GM12874 (cell line): ENCODE results near the gene ARMH3.

Experiments used
- TF ChIP-seq, protein P1 (sequence below): IDR thresholded peaks from 2 replicates; pipeline ENCODE4 v1.5.1; 2011; ENCODE audit warnings: low read depth, mild to moderate bottlenecking, control low read depth, low read length, moderate library complexity; ENCODE audit not compliant: insufficient read depth

The ARMH3 gene

GRCh38 chr10:101856626-101857025 lies 199.3 kb downstream of the ARMH3 start:
- TF ChIP-seq, protein P1, sequence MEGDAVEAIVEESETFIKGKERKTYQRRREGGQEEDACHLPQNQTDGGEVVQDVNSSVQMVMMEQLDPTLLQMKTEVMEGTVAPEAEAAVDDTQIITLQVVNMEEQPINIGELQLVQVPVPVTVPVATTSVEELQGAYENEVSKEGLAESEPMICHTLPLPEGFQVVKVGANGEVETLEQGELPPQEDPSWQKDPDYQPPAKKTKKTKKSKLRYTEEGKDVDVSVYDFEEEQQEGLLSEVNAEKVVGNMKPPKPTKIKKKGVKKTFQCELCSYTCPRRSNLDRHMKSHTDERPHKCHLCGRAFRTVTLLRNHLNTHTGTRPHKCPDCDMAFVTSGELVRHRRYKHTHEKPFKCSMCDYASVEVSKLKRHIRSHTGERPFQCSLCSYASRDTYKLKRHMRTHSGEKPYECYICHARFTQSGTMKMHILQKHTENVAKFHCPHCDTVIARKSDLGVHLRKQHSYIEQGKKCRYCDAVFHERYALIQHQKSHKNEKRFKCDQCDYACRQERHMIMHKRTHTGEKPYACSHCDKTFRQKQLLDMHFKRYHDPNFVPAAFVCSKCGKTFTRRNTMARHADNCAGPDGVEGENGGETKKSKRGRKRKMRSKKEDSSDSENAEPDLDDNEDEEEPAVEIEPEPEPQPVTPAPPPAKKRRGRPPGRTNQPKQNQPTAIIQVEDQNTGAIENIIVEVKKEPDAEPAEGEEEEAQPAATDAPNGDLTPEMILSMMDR: no peak

DNA sequence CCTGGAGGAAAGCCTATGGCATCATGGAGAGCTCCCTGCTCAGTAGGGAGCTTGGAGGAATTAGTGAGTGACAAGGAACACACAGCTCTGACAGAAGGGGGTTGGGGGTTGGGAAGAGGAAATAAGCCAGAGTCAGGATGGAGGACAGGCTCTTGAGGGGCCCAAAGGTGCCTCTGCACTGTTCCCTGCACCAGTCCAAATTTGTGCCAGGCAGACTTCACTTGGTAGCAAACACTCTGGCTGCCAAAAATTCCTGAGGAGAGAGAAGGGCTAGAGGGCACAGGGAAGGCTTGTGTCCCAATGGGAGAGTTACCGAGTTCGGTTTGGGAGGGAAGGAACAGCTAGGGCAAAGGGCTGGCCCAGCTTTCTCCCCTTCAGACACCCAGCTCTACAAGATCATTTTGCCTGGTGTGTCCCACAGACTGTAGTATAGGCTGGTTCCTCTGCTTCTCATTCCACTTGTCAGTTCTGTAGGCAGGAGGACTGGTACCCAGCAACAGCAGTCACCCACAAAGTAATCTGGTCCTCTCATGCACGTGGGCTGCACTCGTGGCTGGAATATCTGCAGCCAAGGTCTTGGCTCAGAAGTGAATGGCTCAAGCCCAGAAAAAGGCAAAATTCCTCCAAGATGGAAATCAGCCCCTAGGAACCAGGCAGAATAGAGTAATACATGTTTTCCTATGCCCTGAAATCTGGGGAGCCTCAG lies 204.4 kb downstream of the ARMH3 start:
- TF ChIP-seq, protein P1: no peak

GRCh38 chr10:101850749-101851148 lies 205.2 kb downstream of the ARMH3 start:
- TF ChIP-seq, protein P1: no peak

DNA sequence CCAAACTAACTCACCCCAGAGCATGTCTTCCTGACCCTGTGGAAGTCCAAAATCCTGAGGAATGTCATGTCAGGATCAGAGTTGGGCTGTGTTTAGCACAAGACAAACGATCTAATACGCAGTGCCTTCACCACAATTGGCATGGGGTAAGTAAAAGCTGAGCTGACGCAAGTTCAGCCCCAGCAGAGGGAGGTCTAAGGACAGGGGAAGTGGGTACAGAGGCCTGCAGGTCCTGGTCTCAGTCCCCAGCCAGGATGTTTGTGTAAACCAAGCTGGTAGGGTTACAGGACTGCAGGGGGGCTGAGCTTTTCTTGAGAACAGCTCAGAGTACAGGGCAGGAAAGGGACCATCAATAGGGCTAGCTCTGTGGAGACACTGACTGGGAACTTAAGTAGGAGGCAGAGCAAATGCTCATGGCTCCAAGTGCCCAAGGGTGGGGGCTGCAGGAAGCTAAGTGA lies 207.1 kb downstream of the ARMH3 start:
- TF ChIP-seq, protein P1: no peak

DNA sequence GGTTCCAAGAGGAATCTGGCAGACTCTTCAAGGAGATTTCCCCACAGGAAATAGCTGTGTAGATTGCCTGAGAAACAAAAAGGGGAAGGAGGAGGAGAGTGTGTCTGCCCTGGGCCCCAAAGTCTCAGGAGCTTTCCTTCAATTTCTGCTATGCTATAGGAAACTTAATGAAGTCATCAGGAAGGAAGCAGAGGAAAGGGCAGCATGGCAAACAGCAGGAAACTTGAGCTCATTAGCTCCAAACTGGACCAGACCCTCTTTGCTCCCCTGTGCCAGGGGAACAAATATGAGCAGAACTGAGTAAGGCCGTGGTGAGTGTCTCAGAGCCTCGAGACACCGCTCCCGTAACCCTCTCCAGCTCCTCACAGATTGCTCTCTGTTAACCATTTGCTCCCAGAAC lies 207.6 kb downstream of the ARMH3 start:
- TF ChIP-seq, protein P1: no peak

GRCh38 chr10:101845893-101846292 lies 210.1 kb downstream of the ARMH3 start:
- TF ChIP-seq, protein P1: no peak

GRCh38 chr10:101843032-101844021 lies 212.6 kb downstream of the ARMH3 start, which contains the start of gene KCNIP2:
Gene KCNIP2, minus strand, starts transcription at chr10:101843800. Its CDS starts 232 bp downstream, at chr10:101843568.
- TF ChIP-seq, protein P1: peak; percentile 84
